GM12878 (cell line): ENCODE data around the gene RGS19. TPM values are rescaled to one million over a fixed set of nuclear protein-coding genes. Genes with fewer than 3 reads are reported as not detected.

Experiments used
- ATAC-seq: fragments of 200-7000 bp; cut with Tn5 transposase; 3 replicates; pipeline ENCODE4 v1.9.1; 2020; ENCODE audit warnings: mild to moderate bottlenecking, moderate library complexity
- BruUV-seq: library from RNA; stranded (reverse); fragments of 400-500 nt; replicated peaks from 2 replicates; lab custom pipeline; 2021; lab: Mats Ljungman, UMichigan
- CTCF ChIA-PET: fragments of 300-600 bp; sonication (Branson Sonifier 250); formaldehyde crosslinking; extraction: SDS; loops from one replicate; lab custom pipeline; 2021; ENCODE audit warnings: inconsistent platforms; lab: Yijun Ruan, JAX
- POLR2A ChIA-PET: fragments of 350-600 bp; formaldehyde crosslinking; extraction: SDS; loops from one replicate; lab custom pipeline; 2021; ENCODE audit warnings: inconsistent platforms; lab: Charles Lee
- RAD21 ChIA-PET: fragments of 300-600 bp; sonication (Branson Sonifier 250); formaldehyde crosslinking; loops from one replicate; lab custom pipeline; 2023; ENCODE audit warnings: antibody characterized with exemption; ENCODE audit not compliant: unreplicated experiment; lab: Charles Lee
- SMC1A ChIA-PET: fragments of 300-600 bp; sonication (Branson Sonifier 250); formaldehyde crosslinking; loops from one replicate; lab custom pipeline; 2023; ENCODE audit not compliant: unreplicated experiment, uncharacterized antibody; lab: Charles Lee
- DNase-seq: peaks from one replicate; pipeline ENCODE4 v3.0.0-alpha.2; 2011; ENCODE audit warnings: low read depth, low spot score
- FAIRE-seq: peaks from 3 replicates; lab custom pipeline; 2011; peaks lifted over from hg19 to GRCh38; lab: Jason Lieb, UNC
- H2AFZ ChIP-seq: 2 replicates; pipeline ENCODE4 v1.6.0; 2011; ENCODE audit warnings: low read depth, low read length, control low read depth; ENCODE audit not compliant: control insufficient read depth
- H3K27ac ChIP-seq: 2 replicates; pipeline ENCODE4 v1.5.1; 2011; ENCODE audit warnings: control low read depth; ENCODE audit not compliant: control insufficient read depth, insufficient read depth
- H3K27me3 ChIP-seq, 2 experiments: replicated peaks in 1 of 2; 2 replicates each; pipeline versions ENCODE4 v1.6.0 to v1.6.1; 2011; ENCODE audit warnings: low read length in 1 of 2; ENCODE audit not compliant: control insufficient read depth in 2 of 2, insufficient read depth in 2 of 2
- H3K36me3 ChIP-seq, 2 experiments: 2 replicates each; pipeline ENCODE4 v1.5.1; 2011; ENCODE audit warnings: low read length in 1 of 2; ENCODE audit not compliant: control insufficient read depth in 2 of 2, insufficient read depth in 2 of 2
- H3K4me1 ChIP-seq: 2 replicates; pipeline ENCODE4 v1.6.1; 2011; ENCODE audit warnings: mild to moderate bottlenecking, low read length, moderate library complexity, mixed read lengths; ENCODE audit not compliant: control insufficient read depth, insufficient read depth
- H3K4me2 ChIP-seq: 2 replicates; pipeline ENCODE4 v1.6.0; 2011; ENCODE audit warnings: control low read depth; ENCODE audit not compliant: control insufficient read depth, insufficient read depth
- H3K4me3 ChIP-seq: fragments of 200-600 bp; sonication (generic); 2 replicates; pipeline ENCODE4 v1.5.1; 2016
- H3K79me2 ChIP-seq: 2 replicates; pipeline ENCODE4 v1.6.0; 2011; ENCODE audit warnings: low read length; ENCODE audit not compliant: control insufficient read depth, insufficient read depth
- H3K9ac ChIP-seq: 2 replicates; pipeline ENCODE4 v1.8.0; 2011; ENCODE audit warnings: low read length, control low read depth, mixed read lengths; ENCODE audit not compliant: control insufficient read depth, insufficient read depth
- H3K9me3 ChIP-seq: replicated peaks from 3 replicates; pipeline ENCODE4 v1.5.1; 2011; ENCODE audit warnings: mild to moderate bottlenecking, low read length; ENCODE audit not compliant: control insufficient read depth, insufficient read depth
- H4K20me1 ChIP-seq: 2 replicates; pipeline ENCODE4 v1.6.0; 2011; ENCODE audit not compliant: control insufficient read depth, insufficient read depth
- ASH2L ChIP-seq: fragments of 300-600, 200-600 bp; sonication (generic); IDR thresholded peaks from 2 replicates; pipeline ENCODE4 v1.6.1; 2017; ENCODE audit warnings: low read depth, mild to moderate bottlenecking, borderline replicate concordance
- MEF2A ChIP-seq: IDR thresholded peaks from 2 replicates; pipeline ENCODE4 v1.6.1; 2011; ENCODE audit warnings: low read depth, mild to moderate bottlenecking, low read length, moderate library complexity; ENCODE audit not compliant: insufficient read depth
- POLR2A ChIP-seq: IDR thresholded peaks from 2 replicates; pipeline ENCODE4 v1.6.1; 2011; ENCODE audit warnings: low read depth, mild to moderate bottlenecking, low read length
- POLR2AphosphoS2 ChIP-seq: IDR thresholded peaks from 2 replicates; pipeline ENCODE4 v1.6.1; 2011; ENCODE audit warnings: low read depth, mild to moderate bottlenecking, low read length, improper control_type of control experiment, moderate library complexity
- TCF12 ChIP-seq: IDR thresholded peaks from 2 replicates; pipeline ENCODE4 v1.6.1; 2011; ENCODE audit warnings: low read depth, mild to moderate bottlenecking, low read length
- WGBS: methylation state at CpG from one replicate; pipeline ENCODE4 v1.1.6; 2016; ENCODE audit warnings: low lambda C conversion rate; ENCODE audit not compliant: insufficient replicate concordance, insufficient coverage; ENCODE audit errors: missing lambda C conversion rate; 5-methylcytosine and 5-hydroxymethylcytosine counted together
- in situ Hi-C: fragments of 300-500 bp; cut with MboI; formaldehyde crosslinking; loops from 9 replicates; pipeline ENCODE4 v1.14.3; 2018; ENCODE audit warnings: mixed read lengths
- intact Hi-C: fragments of 100-400 bp; cut with micrococcal nuclease; formaldehyde crosslinking; loops from one replicate; pipeline ENCODE4 v1.14.2; 2022; ENCODE audit not compliant: unreplicated experiment
- polyA plus RNA-seq, 11 experiments: library from polyadenylated mRNA; depleted of rRNA in 4 of 11; unstranded in 6 of 11; stranded (reverse) in 5 of 11; fragments of >200 nt; fragmentation: Nextera tagmentation in 4 of 11; fragmentation: Illumina TruSeq in 1 of 11; extraction: Ambion mirVana in 4 of 11; extraction: Trizol in 1 of 11; gene quantifications; 1 replicate in 1 of 11; 2 replicates in 10 of 11; pipeline versions ENCODE4 v1.2.1 to v1.2.3, GENCODE V29; 2011 to 2016; ENCODE audit warnings: inconsistent platforms in 2 of 11, missing spikeins in 2 of 11, low read depth in 1 of 11
- total RNA-seq, 4 experiments: library from RNA; depleted of rRNA in 3 of 4; stranded (reverse); fragments of >200 nt in 3 of 4; fragmentation: Illumina TruSeq in 1 of 4; extraction: Trizol in 1 of 4; gene quantifications; 2 replicates each; pipeline versions ENCODE4 v1.2.1 to v1.2.3, GENCODE V29; 2013 to 2021
- TF ChIP-seq, protein P1 (sequence below): fragments of 450-650 bp; IDR thresholded peaks from 2 replicates; pipeline ENCODE4 v1.6.1; 2014; ENCODE audit warnings: mild to moderate bottlenecking
- TF ChIP-seq, protein P2 (sequence below): fragments of 450-650 bp; IDR thresholded peaks from 2 replicates; pipeline ENCODE4 v1.6.1; 2017; ENCODE audit warnings: mild to moderate bottlenecking

RGS19 gene
- total and polyA plus RNA-seq, 10 of the 15 experiments (the other 5 are each of a cell fraction or from before 2014, with no cell fraction given) = 0.82 to 62.4 (median 39.8) TPM

DNA sequence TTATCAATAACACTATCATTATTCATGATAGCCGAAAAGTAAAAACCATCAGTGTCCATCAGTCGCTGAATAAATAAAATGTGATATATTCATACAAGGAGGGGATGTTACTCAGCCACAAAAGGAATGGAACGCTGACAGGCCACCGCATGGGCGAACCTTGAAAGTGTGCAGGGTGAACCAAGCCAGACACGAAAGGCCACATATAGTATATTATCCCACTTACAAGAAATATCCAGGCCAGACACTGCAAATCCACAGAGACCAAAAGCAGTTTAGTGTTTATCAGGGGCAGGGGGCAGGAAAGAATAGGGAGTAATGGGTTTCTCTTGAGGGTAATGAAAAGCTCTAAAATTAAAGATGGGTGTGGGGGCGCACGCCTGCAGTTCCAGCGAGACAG lies 35.5 kb downstream of the RGS19 start:
- intact Hi-C loops = no loop called here
- H3K79me2 ChIP-seq = no peaks in the 10 kb centered on the region
- peaks cover 14% of the 10 kb centered on the region for H3K4me1 ChIP-seq
- TF ChIP-seq, protein P1, sequence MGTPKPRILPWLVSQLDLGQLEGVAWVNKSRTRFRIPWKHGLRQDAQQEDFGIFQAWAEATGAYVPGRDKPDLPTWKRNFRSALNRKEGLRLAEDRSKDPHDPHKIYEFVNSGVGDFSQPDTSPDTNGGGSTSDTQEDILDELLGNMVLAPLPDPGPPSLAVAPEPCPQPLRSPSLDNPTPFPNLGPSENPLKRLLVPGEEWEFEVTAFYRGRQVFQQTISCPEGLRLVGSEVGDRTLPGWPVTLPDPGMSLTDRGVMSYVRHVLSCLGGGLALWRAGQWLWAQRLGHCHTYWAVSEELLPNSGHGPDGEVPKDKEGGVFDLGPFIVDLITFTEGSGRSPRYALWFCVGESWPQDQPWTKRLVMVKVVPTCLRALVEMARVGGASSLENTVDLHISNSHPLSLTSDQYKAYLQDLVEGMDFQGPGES = no peak
- TF ChIP-seq POLR2A (no peak), ASH2L (no peak), TCF12 (no peak), POLR2AphosphoS2 (peak; percentile 53; the same call in 1 of the 2 replicates), MEF2A (no peak)
- TF ChIP-seq, protein P2, sequence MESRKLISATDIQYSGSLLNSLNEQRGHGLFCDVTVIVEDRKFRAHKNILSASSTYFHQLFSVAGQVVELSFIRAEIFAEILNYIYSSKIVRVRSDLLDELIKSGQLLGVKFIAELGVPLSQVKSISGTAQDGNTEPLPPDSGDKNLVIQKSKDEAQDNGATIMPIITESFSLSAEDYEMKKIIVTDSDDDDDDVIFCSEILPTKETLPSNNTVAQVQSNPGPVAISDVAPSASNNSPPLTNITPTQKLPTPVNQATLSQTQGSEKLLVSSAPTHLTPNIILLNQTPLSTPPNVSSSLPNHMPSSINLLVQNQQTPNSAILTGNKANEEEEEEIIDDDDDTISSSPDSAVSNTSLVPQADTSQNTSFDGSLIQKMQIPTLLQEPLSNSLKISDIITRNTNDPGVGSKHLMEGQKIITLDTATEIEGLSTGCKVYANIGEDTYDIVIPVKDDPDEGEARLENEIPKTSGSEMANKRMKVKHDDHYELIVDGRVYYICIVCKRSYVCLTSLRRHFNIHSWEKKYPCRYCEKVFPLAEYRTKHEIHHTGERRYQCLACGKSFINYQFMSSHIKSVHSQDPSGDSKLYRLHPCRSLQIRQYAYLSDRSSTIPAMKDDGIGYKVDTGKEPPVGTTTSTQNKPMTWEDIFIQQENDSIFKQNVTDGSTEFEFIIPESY = no peak
- RAD21 ChIA-PET = interaction anchor here (2.0 to 2.1 kb wide), 2 partner anchors 10 to 77 kb away, joined by 5 to 8 read pairs; no protein-coding TSS in a partner anchor
- SMC1A ChIA-PET = no interaction called here
- CTCF ChIA-PET = interaction anchor here (9.1 kb wide), 1 partner anchor 13 kb away, joined by 108 read pairs; no protein-coding TSS in a partner anchor
- H4K20me1 ChIP-seq = no peaks in the 10 kb centered on the region
- H3K9me3 ChIP-seq = no peaks in the 10 kb centered on the region
- DNase-seq = no peak
- POLR2A ChIA-PET = no interaction called here
- WGBS = 68% methylated on average over 9 of the region's 9 CpGs
- H3K9ac ChIP-seq = no peak overlapping the region
- no TSS peak for BruUV-seq
- H2AFZ ChIP-seq = no peak overlapping the region
- in situ Hi-C loops = no loop called here
- H3K36me3 ChIP-seq = no peaks in the 10 kb centered on the region
- H3K27ac ChIP-seq = no peak overlapping the region
- ATAC-seq = no peak
- H3K4me2 ChIP-seq = no peak overlapping the region
- FAIRE-seq = no peak
- no peak overlapping the region for H3K4me3 ChIP-seq
- H3K27me3 ChIP-seq = peaks cover 1 to 5% of the 10 kb centered on the region in 2 experiments; a peak in 3 of 4 replicates
